T-helper 1 cell treated with Interleukin-12 subunit alpha and Interleukin-12 subunit beta and Interleukin-4 antibody, amounts not matched to agents 30 μg/mL and 1 μg/mL, for 36 hours (primary cell): Measurements from ENCODE around the gene BBOF1.
"Not testable (repeated sequence)": the region's sequence is repeated elsewhere in the genome, so short reads cannot be mapped to it uniquely, and the experiment has no call there.

Experiments used
- H3K27ac Mint-ChIP-seq: one replicate; pipeline ENCODE4 v1.8.0; 2021; ENCODE audit warnings: mild to moderate bottlenecking, mixed read lengths
- H3K27me3 Mint-ChIP-seq: one replicate; pipeline ENCODE4 v1.8.0; 2021; ENCODE audit warnings: low read depth, mixed read lengths
- H3K36me3 Mint-ChIP-seq: one replicate; pipeline ENCODE4 v1.8.0; 2021; ENCODE audit warnings: low read depth, mixed read lengths
- H3K4me1 Mint-ChIP-seq: one replicate; pipeline ENCODE4 v1.8.0; 2021; ENCODE audit warnings: low read depth, mixed read lengths
- H3K4me3 Mint-ChIP-seq: one replicate; pipeline ENCODE4 v1.8.0; 2021; ENCODE audit warnings: mild to moderate bottlenecking, moderate library complexity, mixed read lengths
- H3K9me3 Mint-ChIP-seq: one replicate; pipeline ENCODE4 v1.8.0; 2021; ENCODE audit warnings: mixed read lengths

The BBOF1 gene

GRCh38 chr14:74089251-74090020 is 70.3 kb downstream of the BBOF1 start:
- Mint-ChIP-seq H3K36me3 (peaks cover 15% of the 10 kb centered on the region), H3K27ac (no peak overlapping the region), H3K9me3 (peaks cover 7% of the 10 kb centered on the region), H3K27me3 (no peaks in the 10 kb centered on the region), H3K4me1 (peaks cover 21% of the 10 kb centered on the region), H3K4me3 (no peak overlapping the region)

GRCh38 chr14:74105381-74105780 is 86.2 kb downstream of the BBOF1 start:
- no peaks in the 10 kb centered on the region for H3K27me3 Mint-ChIP-seq
- H3K4me3 Mint-ChIP-seq = no peak overlapping the region
- H3K27ac Mint-ChIP-seq = no peak overlapping the region
- H3K9me3 Mint-ChIP-seq = no peaks in the 10 kb centered on the region
- no peaks in the 10 kb centered on the region for H3K4me1 Mint-ChIP-seq
- H3K36me3 Mint-ChIP-seq = peaks cover 16% of the 10 kb centered on the region

DNA sequence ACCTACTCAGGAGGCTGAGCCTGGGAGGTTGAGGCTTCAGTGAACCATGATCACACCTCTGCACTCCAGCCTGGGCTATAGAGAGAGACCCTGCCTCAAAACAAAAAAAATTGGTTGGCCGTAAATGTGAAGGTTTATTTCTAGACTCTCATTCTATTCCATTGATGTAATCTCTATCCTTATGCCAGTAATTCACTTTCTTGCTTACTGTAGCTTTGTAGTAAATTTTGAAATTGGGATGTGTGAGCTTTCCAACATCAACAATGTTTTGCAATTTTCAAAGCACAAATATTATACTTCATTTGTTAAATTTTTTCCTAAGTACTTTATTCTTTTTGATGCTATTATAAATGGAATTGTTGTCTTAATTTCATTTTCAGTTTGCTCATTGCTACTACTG is 90.2 kb downstream of the BBOF1 start:
- no peaks in the 10 kb centered on the region for H3K27me3 Mint-ChIP-seq
- no peak overlapping the region for H3K4me3 Mint-ChIP-seq
- no peaks in the 10 kb centered on the region for H3K4me1 Mint-ChIP-seq
- peaks cover 11% of the 10 kb centered on the region for H3K36me3 Mint-ChIP-seq
- H3K9me3 Mint-ChIP-seq = no peaks in the 10 kb centered on the region
- H3K27ac Mint-ChIP-seq = no peak overlapping the region

DNA sequence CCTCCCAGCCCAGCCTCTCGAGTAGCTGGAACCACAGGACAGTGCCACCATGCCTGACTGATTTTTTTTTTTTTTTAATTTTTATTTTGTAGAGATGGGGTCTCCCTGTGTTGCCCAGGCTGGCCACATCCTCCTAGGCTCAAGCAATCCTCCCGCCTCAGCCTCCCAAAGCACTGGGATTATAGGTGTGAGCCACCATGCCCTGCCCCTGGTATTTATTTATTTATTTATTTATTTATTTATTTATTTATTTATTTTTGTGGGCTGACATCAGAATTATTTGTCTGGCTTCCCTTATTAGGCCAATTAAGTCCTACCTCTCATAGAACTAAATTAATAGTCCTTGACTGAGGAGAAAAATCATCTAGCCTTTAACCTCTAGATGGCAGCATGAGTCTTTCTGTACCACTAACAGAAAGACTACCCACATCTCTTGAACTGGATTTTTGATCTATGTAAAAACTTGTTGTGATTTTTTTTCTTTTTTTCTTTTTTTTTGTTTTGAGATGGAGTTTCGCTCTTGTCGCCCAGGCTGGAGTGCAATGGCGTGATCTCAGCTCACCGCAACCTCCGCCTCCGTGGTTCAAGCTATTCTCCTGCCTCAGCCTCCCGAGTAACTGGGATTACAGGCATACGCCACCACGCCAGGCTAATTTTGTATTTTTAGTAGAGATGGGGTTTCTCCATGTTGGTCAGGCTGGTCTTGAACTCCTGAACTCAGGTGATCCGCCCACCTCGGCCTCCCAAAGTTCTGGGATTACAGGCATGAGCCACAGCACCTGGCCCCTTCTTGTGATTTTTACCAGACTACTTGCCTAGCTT is 92.5 kb downstream of the BBOF1 start:
- not testable (repeated sequence) for H3K4me1 Mint-ChIP-seq, H3K9me3 Mint-ChIP-seq, H3K27me3 Mint-ChIP-seq, H3K27ac Mint-ChIP-seq, H3K4me3 Mint-ChIP-seq
- peaks cover 11% of the 10 kb centered on the region for H3K36me3 Mint-ChIP-seq
